H7 (cell line): ENCODE data around the gene GSS. TPM values are rescaled to one million over a fixed set of nuclear protein-coding genes. Genes with fewer than 3 reads are reported as not detected.

Source experiments
- total RNA-seq: library from RNA; depleted of rRNA; stranded (reverse); fragments of >200 nt; shearing (Covaris generic); gene quantifications from 2 replicates; pipeline ENCODE4 v1.2.3, GENCODE V29; 2014; rRNA removed

GSS gene
- total RNA-seq, 1 experiment from 2014 or later, result 72.2 TPM

Other genes with a start within 250 kb of the GSS start
- gene NCOA6, start 130.2 kb downstream of the GSS start, total RNA-seq, result 3.7 and 5.4 TPM in 2 replicates
- 3.8 and 6.1 TPM in 2 replicates for gene GGT7, start 83.0 kb downstream of the GSS start, total RNA-seq
- gene ACSS2, start 79.2 kb downstream of the GSS start, total RNA-seq, result 14.6 and 21.9 TPM in 2 replicates
- 0.10 and 0.18 TPM in 2 replicates for gene MYH7B, start 62 bp upstream of the GSS start, total RNA-seq
- 63.8 and 65.8 TPM in 2 replicates for gene TRPC4AP, start 137.0 kb upstream of the GSS start, total RNA-seq
- 26.8 and 36.8 TPM in 2 replicates for gene EDEM2, start 191.5 kb upstream of the GSS start, total RNA-seq
- gene PROCR, start 216.3 kb upstream of the GSS start, total RNA-seq, result 64.9 and 89.6 TPM in 2 replicates